HepG2 (cell line): ENCODE measurements around the gene SLC16A3. TPM values are rescaled to one million over a fixed set of nuclear protein-coding genes. Genes with fewer than 3 reads are reported as not detected.

Experiments
- AFF4 ChIP-seq: sonication (generic); formaldehyde crosslinking; IDR thresholded peaks from 2 replicates; pipeline ENCODE4 v1.4.0; 2020; ENCODE audit warnings: missing genetic modification reagents
- AGO1 ChIP-seq: fragments of 200-400 bp; formaldehyde crosslinking; IDR thresholded peaks from 2 replicates; pipeline ENCODE4 v1.6.1; 2017; ENCODE audit warnings: mild to moderate bottlenecking, low read depth, low read length, moderate library complexity; ENCODE audit not compliant: poor library complexity, severe bottlenecking
- CREM ChIP-seq, 2 experiments: sonication (generic) in 1 of 2; formaldehyde crosslinking in 1 of 2; IDR thresholded peaks; 2 replicates each; pipeline versions ENCODE4 v1.4.0 to v1.6.1; 2016 to 2020; ENCODE audit warnings: antibody characterized with exemption in 1 of 2, mild to moderate bottlenecking in 1 of 2, missing genetic modification reagents in 1 of 2
- GMEB1 ChIP-seq: sonication (generic); formaldehyde crosslinking; IDR thresholded peaks from 2 replicates; pipeline ENCODE4 v1.5.1; 2020; ENCODE audit warnings: missing genetic modification reagents, mild to moderate bottlenecking, borderline replicate concordance
- HIC2 ChIP-seq: sonication (generic); formaldehyde crosslinking; IDR thresholded peaks from 2 replicates; pipeline ENCODE4 v1.9.0; 2022; ENCODE audit warnings: low read depth, missing genetic modification reagents
- MAX ChIP-seq: IDR thresholded peaks from 2 replicates; pipeline ENCODE4 v1.6.1; 2012; ENCODE audit warnings: inconsistent platforms
- RAD21 ChIP-seq: fragments of 450-650 bp; formaldehyde crosslinking; IDR thresholded peaks from 2 replicates; pipeline ENCODE4 v1.5.0; 2020; ENCODE audit warnings: mild to moderate bottlenecking
- RBM22 ChIP-seq: fragments of 200-400 bp; formaldehyde crosslinking; optimal IDR thresholded peaks from 2 replicates; pipeline ENCODE3; 2017; ENCODE audit warnings: mild to moderate bottlenecking, low read length, moderate library complexity
- SMYD3 ChIP-seq: sonication (generic); formaldehyde crosslinking; IDR thresholded peaks from 2 replicates; pipeline ENCODE4 v1.8.1; 2023; ENCODE audit warnings: mild to moderate bottlenecking, missing genetic modification reagents
- SP140L ChIP-seq: sonication (generic); formaldehyde crosslinking; IDR thresholded peaks from 2 replicates; pipeline ENCODE4 v1.4.0; 2020; ENCODE audit warnings: missing genetic modification reagents, borderline replicate concordance
- ZBTB10 ChIP-seq: sonication (generic); formaldehyde crosslinking; IDR thresholded peaks from 2 replicates; pipeline ENCODE4 v1.4.0; 2020; ENCODE audit warnings: missing genetic modification reagents, borderline replicate concordance
- ZNF263 ChIP-seq: sonication (generic); formaldehyde crosslinking; IDR thresholded peaks from 2 replicates; pipeline ENCODE4 v1.4.0; 2020; ENCODE audit warnings: missing genetic modification reagents
- ZNF784 ChIP-seq: sonication (generic); formaldehyde crosslinking; IDR thresholded peaks from 2 replicates; pipeline ENCODE4 v1.5.1; 2020; ENCODE audit warnings: missing genetic modification reagents, mild to moderate bottlenecking, borderline replicate concordance
- polyA plus RNA-seq, 8 experiments: library from polyadenylated mRNA; depleted of rRNA in 3 of 8; stranded (reverse) in 7 of 8; unstranded in 1 of 8; fragments of >200 nt; fragmentation: Illumina TruSeq in 4 of 8; extraction: Trizol in 4 of 8; gene quantifications; 2 replicates each; pipeline versions ENCODE4 v1.2.1 to v1.2.3, GENCODE V29; 2011 to 2016; ENCODE audit warnings: low read depth in 4 of 8, missing spikeins in 1 of 8, mixed read lengths in 1 of 8; ENCODE audit not compliant: insufficient read depth in 1 of 8
- total RNA-seq, 5 experiments: library from RNA; depleted of rRNA; stranded (reverse); fragments of >200 nt; fragmentation: Illumina TruSeq; extraction: Trizol; gene quantifications; 2 replicates each; pipeline ENCODE4 v1.2.3, GENCODE V29; 2016; ENCODE audit warnings: low read depth in 1 of 5

SLC16A3 gene
- total and polyA plus RNA-seq, 2 of the 13 experiments (the other 11 are each of a cell fraction or from before 2014, with no cell fraction given): 242 to 349 TPM

GRCh38 chr17:82273327-82274133 is 44.7 kb downstream of the SLC16A3 start, which contains the start of gene CSNK1D (continued):
- TF ChIP-seq HIC2 (CRISPR knock-in tag) (peak; percentile 54; the same call in 1 of the 2 replicates), AGO1 (no peak), ZNF263 (CRISPR knock-in tag) (peak; percentile 25; the same call in 1 of the 2 replicates), CREM (IDR thresholded peaks at IDR 0.05) (peak; percentile 79), CREM (CRISPR knock-in tag; IDR thresholded peaks at IDR 0.05) (0 out of 2 replicates have a peak, but pooled peaks have one; percentile 50), RAD21 (CRISPR knock-in tag) (peak; percentile 77), ZNF784 (CRISPR knock-in tag) (0 out of 2 replicates have a peak, but pooled peaks have one; percentile 61), SP140L (CRISPR knock-in tag) (0 out of 2 replicates have a peak, but pooled peaks have one; percentile 65), MAX (peak; percentile 89), SMYD3 (CRISPR knock-in tag) (no peak), AFF4 (CRISPR knock-in tag) (0 out of 2 replicates have a peak, but pooled peaks have one; percentile 85), ZBTB10 (no peak), RBM22 (peak; percentile 52), GMEB1 (CRISPR knock-in tag) (peak; percentile 86)
